ENCODE data around the gene TRIM36.

The TRIM36 gene

GRCh38 chr5:115193295-115193694 lies 23.6 kb upstream of the TRIM36 start:
- TF ChIP-seq CTCF (IDR thresholded peaks at IDR 0.05; ENCODE audit: low read depth, low read length): no peak
- DNase-seq (ENCODE audit: low read depth, low spot score): no peak
- in situ Hi-C loops (cut with HindIII; ENCODE audit: low sequenced_read_pairs): no loop called here

GRCh38 chr5:115192098-115192497 lies 22.4 kb upstream of the TRIM36 start:
- no peak for TF ChIP-seq CTCF (IDR thresholded peaks at IDR 0.05; ENCODE audit: low read depth, low read length)
- no peak for DNase-seq (ENCODE audit: low read depth, low spot score)
- in situ Hi-C loops (cut with HindIII; ENCODE audit: low sequenced_read_pairs): no loop called here
- H3K4me3 ChIP-seq (ENCODE audit: low read depth, low read length): no peak overlapping the region

More at GRCh38 chr5:115193295-115193694, 23.6 kb upstream of the TRIM36 start:
- H3K4me3 ChIP-seq (ENCODE audit: low read depth, low read length): no peak overlapping the region

GRCh38 chr5:115191474-115192031 lies 21.8 kb upstream of the TRIM36 start:
- no peak overlapping the region for H3K4me3 ChIP-seq (ENCODE audit: low read depth, low read length)
- DNase-seq (ENCODE audit: low read depth, low spot score): no peak
- in situ Hi-C loops (cut with HindIII; ENCODE audit: low sequenced_read_pairs): no loop called here
- TF ChIP-seq CTCF (IDR thresholded peaks at IDR 0.05; ENCODE audit: low read depth, low read length): no peak

GRCh38 chr5:115190388-115190787 lies 20.7 kb upstream of the TRIM36 start:
- no peak for DNase-seq (ENCODE audit: low read depth, low spot score)
- no peak overlapping the region for H3K4me3 ChIP-seq (ENCODE audit: low read depth, low read length)
- in situ Hi-C loops (cut with HindIII; ENCODE audit: low sequenced_read_pairs): no loop called here
- no peak for TF ChIP-seq CTCF (IDR thresholded peaks at IDR 0.05; ENCODE audit: low read depth, low read length)

GRCh38 chr5:115189866-115190265 lies 20.2 kb upstream of the TRIM36 start:
- DNase-seq (ENCODE audit: low read depth, low spot score): no peak
- in situ Hi-C loops (cut with HindIII; ENCODE audit: low sequenced_read_pairs): no loop called here
- TF ChIP-seq CTCF (IDR thresholded peaks at IDR 0.05; ENCODE audit: low read depth, low read length): no peak
- H3K4me3 ChIP-seq (ENCODE audit: low read depth, low read length): no peak overlapping the region

- in situ Hi-C loops (cut with HindIII; ENCODE audit: low sequenced_read_pairs): no loop called here
- no peak for TF ChIP-seq CTCF (IDR thresholded peaks at IDR 0.05; ENCODE audit: low read depth, low read length)
These were observed 17.1 kb upstream of the TRIM36 start for GRCh38 chr5:115186794-115187193.

GRCh38 chr5:115184770-115185169 lies 15.1 kb upstream of the TRIM36 start:
- no peak for TF ChIP-seq CTCF (IDR thresholded peaks at IDR 0.05; ENCODE audit: low read depth, low read length)
- H3K4me3 ChIP-seq (ENCODE audit: low read depth, low read length): no peak overlapping the region
- in situ Hi-C loops (cut with HindIII; ENCODE audit: low sequenced_read_pairs): no loop called here
- DNase-seq (ENCODE audit: low read depth, low spot score): no peak

More at GRCh38 chr5:115186794-115187193, 17.1 kb upstream of the TRIM36 start:
- no peak for DNase-seq (ENCODE audit: low read depth, low spot score)
- H3K4me3 ChIP-seq (ENCODE audit: low read depth, low read length): no peak overlapping the region
